Measurements from ENCODE around the gene FAM50B.

FAM50B gene

DNA sequence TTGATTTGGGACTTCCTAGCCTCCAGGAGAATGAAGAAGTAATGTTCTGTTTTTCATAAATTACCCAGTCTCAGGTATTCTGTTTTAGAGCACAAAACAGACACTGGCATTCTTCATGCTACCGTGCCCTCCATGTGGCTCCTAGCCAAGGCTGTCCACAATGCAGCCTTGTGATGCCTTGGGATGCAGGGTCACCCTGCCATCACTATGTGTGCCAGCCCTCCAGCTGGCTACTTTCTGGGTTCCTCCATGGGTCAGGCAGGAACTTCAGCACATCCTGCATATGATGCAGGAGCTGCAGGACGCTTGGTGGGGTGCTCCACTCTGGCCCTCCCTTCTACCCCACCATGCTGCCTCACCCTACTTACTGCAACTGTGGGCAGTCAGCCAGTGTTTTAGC lies 38.0 kb upstream of the FAM50B start:
- Histone ChIP-seq H3K4me1 (ENCODE audit: control insufficient read depth, insufficient read depth, low read length) (peaks cover 4% of the 10 kb centered on the region; the same call in 1 of the 2 replicates), H3K27ac (ENCODE audit: extremely low read depth, low read depth, low read length) (no peak overlapping the region), H3K36me3 (ENCODE audit: control insufficient read depth in 2 of 2, insufficient read depth in 1 of 2, low read length in 2 of 2) (no peaks in the 10 kb centered on the region), H3K9me3 (ENCODE audit: control insufficient read depth, insufficient read depth, low read depth, low read length) (no peaks in the 10 kb centered on the region), H3K4me3 (ENCODE audit: low read depth, low read length) (no peak overlapping the region)
- CTCF ChIA-PET, result interaction anchor here (0.6 to 1.3 kb wide), 4 partner anchors 15 to 197 kb away, joined by 3 to 6 read pairs (median 3); no protein-coding TSS in a partner anchor
- TF ChIP-seq ZNF114 (tag by site-specific recombination; IDR thresholded peaks at IDR 0.05), result no peak
- TF ChIP-seq ZNF558 (tag by site-specific recombination; IDR thresholded peaks at IDR 0.05), result no peak
- TF ChIP-seq, protein P1, sequence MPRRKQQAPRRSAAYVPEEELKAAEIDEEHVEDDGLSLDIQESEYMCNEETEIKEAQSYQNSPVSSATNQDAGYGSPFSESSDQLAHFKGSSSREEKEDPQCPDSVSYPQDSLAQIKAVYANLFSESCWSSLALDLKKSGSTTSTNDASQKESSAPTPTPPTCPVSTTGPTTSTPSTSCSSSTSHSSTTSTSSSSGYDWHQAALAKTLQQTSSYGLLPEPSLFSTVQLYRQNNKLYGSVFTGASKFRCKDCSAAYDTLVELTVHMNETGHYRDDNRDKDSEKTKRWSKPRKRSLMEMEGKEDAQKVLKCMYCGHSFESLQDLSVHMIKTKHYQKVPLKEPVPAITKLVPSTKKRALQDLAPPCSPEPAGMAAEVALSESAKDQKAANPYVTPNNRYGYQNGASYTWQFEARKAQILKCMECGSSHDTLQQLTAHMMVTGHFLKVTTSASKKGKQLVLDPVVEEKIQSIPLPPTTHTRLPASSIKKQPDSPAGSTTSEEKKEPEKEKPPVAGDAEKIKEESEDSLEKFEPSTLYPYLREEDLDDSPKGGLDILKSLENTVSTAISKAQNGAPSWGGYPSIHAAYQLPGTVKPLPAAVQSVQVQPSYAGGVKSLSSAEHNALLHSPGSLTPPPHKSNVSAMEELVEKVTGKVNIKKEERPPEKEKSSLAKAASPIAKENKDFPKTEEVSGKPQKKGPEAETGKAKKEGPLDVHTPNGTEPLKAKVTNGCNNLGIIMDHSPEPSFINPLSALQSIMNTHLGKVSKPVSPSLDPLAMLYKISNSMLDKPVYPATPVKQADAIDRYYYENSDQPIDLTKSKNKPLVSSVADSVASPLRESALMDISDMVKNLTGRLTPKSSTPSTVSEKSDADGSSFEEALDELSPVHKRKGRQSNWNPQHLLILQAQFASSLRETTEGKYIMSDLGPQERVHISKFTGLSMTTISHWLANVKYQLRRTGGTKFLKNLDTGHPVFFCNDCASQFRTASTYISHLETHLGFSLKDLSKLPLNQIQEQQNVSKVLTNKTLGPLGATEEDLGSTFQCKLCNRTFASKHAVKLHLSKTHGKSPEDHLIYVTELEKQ (tag by site-specific recombination; IDR thresholded peaks at IDR 0.05; ENCODE audit: borderline replicate concordance), result no peak
- TF ChIP-seq ZNF423 (tag by site-specific recombination; IDR thresholded peaks at IDR 0.05), result no peak
- no peak for TF ChIP-seq ZNF843 (tag by site-specific recombination; IDR thresholded peaks at IDR 0.05)
- TF ChIP-seq, protein P2, sequence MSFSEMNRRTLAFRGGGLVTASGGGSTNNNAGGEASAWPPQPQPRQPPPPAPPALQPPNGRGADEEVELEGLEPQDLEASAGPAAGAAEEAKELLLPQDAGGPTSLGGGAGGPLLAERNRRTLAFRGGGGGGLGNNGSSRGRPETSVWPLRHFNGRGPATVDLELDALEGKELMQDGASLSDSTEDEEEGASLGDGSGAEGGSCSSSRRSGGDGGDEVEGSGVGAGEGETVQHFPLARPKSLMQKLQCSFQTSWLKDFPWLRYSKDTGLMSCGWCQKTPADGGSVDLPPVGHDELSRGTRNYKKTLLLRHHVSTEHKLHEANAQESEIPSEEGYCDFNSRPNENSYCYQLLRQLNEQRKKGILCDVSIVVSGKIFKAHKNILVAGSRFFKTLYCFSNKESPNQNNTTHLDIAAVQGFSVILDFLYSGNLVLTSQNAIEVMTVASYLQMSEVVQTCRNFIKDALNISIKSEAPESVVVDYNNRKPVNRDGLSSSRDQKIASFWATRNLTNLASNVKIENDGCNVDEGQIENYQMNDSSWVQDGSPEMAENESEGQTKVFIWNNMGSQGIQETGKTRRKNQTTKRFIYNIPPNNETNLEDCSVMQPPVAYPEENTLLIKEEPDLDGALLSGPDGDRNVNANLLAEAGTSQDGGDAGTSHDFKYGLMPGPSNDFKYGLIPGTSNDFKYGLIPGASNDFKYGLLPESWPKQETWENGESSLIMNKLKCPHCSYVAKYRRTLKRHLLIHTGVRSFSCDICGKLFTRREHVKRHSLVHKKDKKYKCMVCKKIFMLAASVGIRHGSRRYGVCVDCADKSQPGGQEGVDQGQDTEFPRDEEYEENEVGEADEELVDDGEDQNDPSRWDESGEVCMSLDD (tag by site-specific recombination; IDR thresholded peaks at IDR 0.05), result no peak
- TF ChIP-seq GLIS2 (tag by site-specific recombination; IDR thresholded peaks at IDR 0.05), result no peak
- no peak for TF ChIP-seq ZNF585B (tag by site-specific recombination; IDR thresholded peaks at IDR 0.05)
- no peak for TF ChIP-seq ZBTB8A (tag by site-specific recombination; IDR thresholded peaks at IDR 0.05)
- TF ChIP-seq FEZF1 (tag by site-specific recombination; IDR thresholded peaks at IDR 0.05), result no peak
- no peak for TF ChIP-seq ZNF391 (tag by site-specific recombination; IDR thresholded peaks at IDR 0.05; ENCODE audit: borderline replicate concordance, low read depth)
- TF ChIP-seq, protein P3, sequence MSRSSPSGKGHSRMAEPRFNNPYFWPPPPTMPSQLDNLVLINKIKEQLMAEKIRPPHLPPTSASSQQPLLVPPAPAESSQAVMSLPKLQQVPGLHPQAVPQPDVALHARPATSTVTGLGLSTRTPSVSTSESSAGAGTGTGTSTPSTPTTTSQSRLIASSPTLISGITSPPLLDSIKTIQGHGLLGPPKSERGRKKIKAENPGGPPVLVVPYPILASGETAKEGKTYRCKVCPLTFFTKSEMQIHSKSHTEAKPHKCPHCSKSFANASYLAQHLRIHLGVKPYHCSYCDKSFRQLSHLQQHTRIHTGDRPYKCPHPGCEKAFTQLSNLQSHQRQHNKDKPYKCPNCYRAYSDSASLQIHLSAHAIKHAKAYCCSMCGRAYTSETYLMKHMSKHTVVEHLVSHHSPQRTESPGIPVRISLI (tag by site-specific recombination; IDR thresholded peaks at IDR 0.05), result no peak
- TF ChIP-seq ZNF433 (tag by site-specific recombination; IDR thresholded peaks at IDR 0.05; ENCODE audit: low read depth), result no peak
- TF ChIP-seq, protein P4, sequence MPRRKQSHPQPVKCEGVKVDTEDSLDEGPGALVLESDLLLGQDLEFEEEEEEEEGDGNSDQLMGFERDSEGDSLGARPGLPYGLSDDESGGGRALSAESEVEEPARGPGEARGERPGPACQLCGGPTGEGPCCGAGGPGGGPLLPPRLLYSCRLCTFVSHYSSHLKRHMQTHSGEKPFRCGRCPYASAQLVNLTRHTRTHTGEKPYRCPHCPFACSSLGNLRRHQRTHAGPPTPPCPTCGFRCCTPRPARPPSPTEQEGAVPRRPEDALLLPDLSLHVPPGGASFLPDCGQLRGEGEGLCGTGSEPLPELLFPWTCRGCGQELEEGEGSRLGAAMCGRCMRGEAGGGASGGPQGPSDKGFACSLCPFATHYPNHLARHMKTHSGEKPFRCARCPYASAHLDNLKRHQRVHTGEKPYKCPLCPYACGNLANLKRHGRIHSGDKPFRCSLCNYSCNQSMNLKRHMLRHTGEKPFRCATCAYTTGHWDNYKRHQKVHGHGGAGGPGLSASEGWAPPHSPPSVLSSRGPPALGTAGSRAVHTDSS (tag by site-specific recombination; IDR thresholded peaks at IDR 0.05), result no peak
- no peak for TF ChIP-seq ZNF514 (tag by site-specific recombination; IDR thresholded peaks at IDR 0.05)
- TF ChIP-seq IKZF3 (tag by site-specific recombination; IDR thresholded peaks at IDR 0.05), result no peak
- no peak for TF ChIP-seq ZNF335 (tag by site-specific recombination; conservative IDR thresholded peaks at IDR 0.05)
- TF ChIP-seq ZXDB (tag by site-specific recombination; IDR thresholded peaks at IDR 0.05), result no peak
- no peak for TF ChIP-seq ZNF155 (tag by site-specific recombination; IDR thresholded peaks at IDR 0.05)
- POLR2A ChIA-PET, result no interaction called here
